Upper lobe of left lung (tissue), 6 donors: ENCODE measurements around the gene GPN2. TPM values are rescaled to one million over a fixed set of nuclear protein-coding genes. Genes with fewer than 3 reads are reported as not detected.

Experiments used
- ATAC-seq, 2 donors: fragments of 200-7000 bp; cut with Tn5 transposase; one replicate each; pipeline ENCODE4 v1.9.1; 2022; ENCODE audit warnings: mild to moderate bottlenecking in 2 of 2, moderate library complexity in 2 of 2; ENCODE audit not compliant: low FRiP score in 2 of 2
- DNase-seq, 2 donors: peaks; one replicate each; pipeline ENCODE4 v3.0.0-alpha.2; 2019 to 2020
- H3K27ac ChIP-seq, 4 donors: fragments of 200-600 bp; sonication (generic); one replicate each; pipeline ENCODE4 v1.5.1; 2016 to 2019
- H3K27me3 ChIP-seq, 4 donors: fragments of 200-600 bp; sonication (generic); one replicate each; pipeline ENCODE4 v1.5.1; 2017 to 2019
- H3K36me3 ChIP-seq, 4 donors: fragments of 200-600 bp; sonication (generic); one replicate each; pipeline ENCODE4 v1.5.1; 2016 to 2019
- H3K4me1 ChIP-seq, 4 donors: fragments of 200-600 bp; sonication (generic); one replicate each; pipeline ENCODE4 v1.5.1; 2018 to 2019
- H3K4me3 ChIP-seq, 4 donors: fragments of 200-600 bp; sonication (generic); one replicate each; pipeline ENCODE4 v1.5.1; 2017 to 2019; ENCODE audit warnings: mild to moderate bottlenecking in 2 of 4, moderate library complexity in 1 of 4
- H3K9me3 ChIP-seq, 4 donors: fragments of 200-600 bp; sonication (generic); one replicate each; pipeline ENCODE4 v1.5.1; 2018 to 2019
- EP300 ChIP-seq, 4 donors: sonication (generic); formaldehyde crosslinking; IDR thresholded peaks; one replicate each; pipeline ENCODE4 v1.5.1; 2017; ENCODE audit warnings: antibody characterized with exemption in 4 of 4, control low read depth in 2 of 4
- POLR2A ChIP-seq, 4 donors: fragments of 450-650 bp; IDR thresholded peaks; one replicate each; pipeline ENCODE4 v1.5.1; 2016 to 2017; ENCODE audit warnings: antibody characterized with exemption in 4 of 4, mild to moderate bottlenecking in 2 of 4
- POLR2AphosphoS5 ChIP-seq, 2 donors: sonication (generic); formaldehyde crosslinking; IDR thresholded peaks; one replicate each; pipeline ENCODE4 v1.5.1; 2017; ENCODE audit warnings: antibody characterized with exemption in 2 of 2
- WGBS, 2 donors: methylation state at CpG; one replicate each; pipeline ENCODE4 v1.1.5; 2017 to 2018; 5-methylcytosine and 5-hydroxymethylcytosine counted together
- total RNA-seq, 6 donors: library from RNA; depleted of rRNA in 4 of 6; stranded (reverse); fragments of >200 nt in 4 of 6; gene quantifications; one replicate each; pipeline versions ENCODE4 v1.1.0 to v1.2.1, GENCODE V29; 2016 to 2021
- TF ChIP-seq, protein P1 (sequence below), 6 experiments: fragments of 450-650 bp in 4 of 6; fragments of 200-600 bp in 2 of 6; sonication (generic) in 2 of 6; IDR thresholded peaks; one replicate each; pipeline ENCODE4 v1.5.1; 2016 to 2019; ENCODE audit warnings: antibody characterized with exemption in 6 of 6
- donor health status: DM: no; HTN: no; CAD: no; lungs with moderate emphysema.
- donor health status: DM: no; HTN: yes; CAD: no; lungs with severe emphysema.

Gene GPN2
- total RNA-seq, 6 donors from 2014 or later = 10.1 to 29.6 (median 18.5) TPM

- TF ChIP-seq, protein P1, sequence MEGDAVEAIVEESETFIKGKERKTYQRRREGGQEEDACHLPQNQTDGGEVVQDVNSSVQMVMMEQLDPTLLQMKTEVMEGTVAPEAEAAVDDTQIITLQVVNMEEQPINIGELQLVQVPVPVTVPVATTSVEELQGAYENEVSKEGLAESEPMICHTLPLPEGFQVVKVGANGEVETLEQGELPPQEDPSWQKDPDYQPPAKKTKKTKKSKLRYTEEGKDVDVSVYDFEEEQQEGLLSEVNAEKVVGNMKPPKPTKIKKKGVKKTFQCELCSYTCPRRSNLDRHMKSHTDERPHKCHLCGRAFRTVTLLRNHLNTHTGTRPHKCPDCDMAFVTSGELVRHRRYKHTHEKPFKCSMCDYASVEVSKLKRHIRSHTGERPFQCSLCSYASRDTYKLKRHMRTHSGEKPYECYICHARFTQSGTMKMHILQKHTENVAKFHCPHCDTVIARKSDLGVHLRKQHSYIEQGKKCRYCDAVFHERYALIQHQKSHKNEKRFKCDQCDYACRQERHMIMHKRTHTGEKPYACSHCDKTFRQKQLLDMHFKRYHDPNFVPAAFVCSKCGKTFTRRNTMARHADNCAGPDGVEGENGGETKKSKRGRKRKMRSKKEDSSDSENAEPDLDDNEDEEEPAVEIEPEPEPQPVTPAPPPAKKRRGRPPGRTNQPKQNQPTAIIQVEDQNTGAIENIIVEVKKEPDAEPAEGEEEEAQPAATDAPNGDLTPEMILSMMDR (IDR thresholded peaks at IDR 0.05) = no peak
- no peak for TF ChIP-seq POLR2A (IDR thresholded peaks at IDR 0.05)
- no peak for TF ChIP-seq POLR2AphosphoS5 (IDR thresholded peaks at IDR 0.05)
- TF ChIP-seq EP300 (IDR thresholded peaks at IDR 0.05) = no peak
- H3K36me3 ChIP-seq = peaks cover 0 to 33% (median 20%) of the 10 kb centered on the region in 4 donors
- no peak overlapping the region for H3K4me3 ChIP-seq
- 89% methylated on average over 6 of the region's 6 CpGs for WGBS, 2 donors
- H3K9me3 ChIP-seq = no peaks in the 10 kb centered on the region
- no peak for DNase-seq
- H3K27ac ChIP-seq = peak overlapping the region; percentile 41 to 88 (median 70)
- ATAC-seq = no peak
- H3K27me3 ChIP-seq = no peaks in the 10 kb centered on the region
- peaks cover 30 to 53% (median 43%) of the 10 kb centered on the region in 4 donors for H3K4me1 ChIP-seq
These were observed 60.7 kb downstream of the GPN2 start for GRCh38 chr1:26829184-26829911.

DNA sequence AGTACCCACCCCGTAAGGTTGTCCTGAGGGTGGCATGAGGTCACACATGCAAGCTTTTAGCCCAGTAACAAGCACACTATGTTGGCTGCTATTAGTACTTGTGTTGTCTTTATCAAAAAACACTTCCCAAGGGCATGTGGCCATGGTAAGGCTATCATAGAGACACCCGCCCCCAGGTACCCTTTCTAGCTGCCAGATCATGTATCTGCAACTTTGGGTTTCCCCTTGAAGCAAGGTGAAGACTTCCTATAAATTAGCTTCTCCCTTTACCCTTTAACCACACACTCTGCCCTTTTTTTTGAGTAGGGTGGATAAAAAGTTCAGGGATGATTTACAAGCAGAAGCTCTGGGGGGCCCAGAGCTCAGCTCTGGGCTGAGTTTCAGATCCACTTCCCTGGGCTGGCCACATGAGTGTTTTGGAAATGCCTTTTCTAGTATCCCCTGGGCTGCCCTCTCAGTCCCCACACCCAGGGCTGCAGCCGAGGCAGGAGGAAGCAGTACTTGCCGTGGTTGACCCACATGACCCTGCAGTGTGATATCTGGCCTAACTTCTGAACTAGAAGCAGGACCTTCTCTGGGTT is 61.6 kb downstream of the GPN2 start:
- Histone ChIP-seq H3K27ac (peak overlapping the region; percentile 41 to 88 (median 70)), H3K4me3 (peak overlapping the region in 1 of 4 donors; percentile 93), H3K36me3 (peaks cover 0 to 25% (median 11%) of the 10 kb centered on the region in 4 donors), H3K4me1 (peaks cover 30 to 50% (median 43%) of the 10 kb centered on the region in 4 donors), H3K9me3 (no peaks in the 10 kb centered on the region), H3K27me3 (no peaks in the 10 kb centered on the region)
- peak in 1 of 2 donors; percentile 42 for ATAC-seq
- 34 to 47% methylated on average over 3 to 4 of the region's 4 CpGs for WGBS, 2 donors
- peak in 1 of 2 donors; percentile 9 for TF ChIP-seq POLR2AphosphoS5 (IDR thresholded peaks at IDR 0.05)
- TF ChIP-seq POLR2A (IDR thresholded peaks at IDR 0.05) = no peak
- TF ChIP-seq, protein P1 (IDR thresholded peaks at IDR 0.05) = no peak
- peak in 1 of 2 donors; percentile 66 for DNase-seq

- 33 to 37% methylated on average over 11 of the region's 11 CpGs for WGBS, 2 donors
- H3K4me1 ChIP-seq = peaks cover 30 to 50% (median 43%) of the 10 kb centered on the region in 4 donors
- ATAC-seq = no peak
- H3K4me3 ChIP-seq = peak overlapping the region; percentile 68 to 93 (median 90)
- H3K9me3 ChIP-seq = no peaks in the 10 kb centered on the region
- TF ChIP-seq, protein P1 (IDR thresholded peaks at IDR 0.05) = no peak
- TF ChIP-seq EP300 (IDR thresholded peaks at IDR 0.05) (no peak), POLR2AphosphoS5 (IDR thresholded peaks at IDR 0.05) (no peak), POLR2A (IDR thresholded peaks at IDR 0.05) (no peak)
- H3K27ac ChIP-seq = peak overlapping the region; percentile 61 to 88 (median 74)
- DNase-seq = peak in 1 of 2 donors; percentile 62
- H3K36me3 ChIP-seq = peaks cover 0 to 16% (median 5%) of the 10 kb centered on the region in 4 donors
- no peaks in the 10 kb centered on the region for H3K27me3 ChIP-seq
These were observed 62.4 kb downstream of the GPN2 start for GRCh38 chr1:26827663-26828062.

DNA sequence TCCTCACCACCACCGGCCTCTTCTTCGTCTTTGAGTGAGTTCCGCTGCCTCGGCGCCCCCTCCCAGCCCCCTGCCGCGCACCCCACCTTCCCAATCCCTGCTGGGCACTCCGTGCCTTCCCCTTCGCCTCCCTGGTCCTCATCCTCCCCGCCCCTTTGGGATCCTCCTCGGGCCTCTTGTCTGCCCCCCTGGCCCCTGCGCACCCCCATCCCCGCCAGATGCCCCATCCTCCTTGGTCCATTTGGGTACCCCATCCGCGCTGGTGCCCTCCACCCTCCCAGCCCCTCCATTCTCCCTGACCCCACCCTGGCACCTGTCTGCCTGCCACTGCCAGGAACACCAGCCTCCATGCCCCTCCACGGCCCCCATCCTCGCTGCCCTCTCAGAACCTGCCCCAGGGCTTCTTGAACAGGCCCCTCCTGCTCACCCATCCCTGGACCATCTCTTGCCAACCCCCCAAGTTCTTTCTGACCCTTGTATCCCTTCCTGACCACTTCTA is 62.9 kb downstream of the GPN2 start:
- Histone ChIP-seq H3K27ac (peak overlapping the region; percentile 69 to 88 (median 82)), H3K36me3 (peaks cover 0 to 11% (median under 1%) of the 10 kb centered on the region in 4 donors), H3K4me1 (peaks cover 30 to 50% (median 42%) of the 10 kb centered on the region in 4 donors), H3K4me3 (peak overlapping the region; percentile 68 to 93 (median 90)), H3K27me3 (no peaks in the 10 kb centered on the region), H3K9me3 (no peaks in the 10 kb centered on the region)
- 3% methylated on average over 16 to 17 of the region's 17 CpGs for WGBS, 2 donors
- TF ChIP-seq EP300 (IDR thresholded peaks at IDR 0.05) (no peak), POLR2AphosphoS5 (IDR thresholded peaks at IDR 0.05) (no peak), POLR2A (IDR thresholded peaks at IDR 0.05) (no peak)
- TF ChIP-seq, protein P1 (IDR thresholded peaks at IDR 0.05) = no peak
- no peak for ATAC-seq
- no peak for DNase-seq
